Skin of body (tissue), 3 donors: ENCODE data around the gene IL1F10. TPM values are rescaled to one million over a fixed set of nuclear protein-coding genes. Genes with fewer than 3 reads are reported as not detected.

Experiments used
- DNase-seq: peaks from one replicate; lab custom pipeline; 2025; lab: John Stamatoyannopoulos, UW
- small RNA-seq: library from RNA; depleted of rRNA; stranded (forward); fragments of <200 nt; gene quantifications from one replicate; pipeline ENCODE3, GENCODE V24; 2014; ENCODE audit warnings: low replicate concordance
- total RNA-seq: library from RNA; depleted of rRNA; stranded (reverse); fragments of >200 nt; gene quantifications from one replicate; pipeline ENCODE4 v1.2.3, GENCODE V29; 2014

Gene IL1F10
- total RNA-seq, 1 donor from 2014 or later: 2.7 TPM

GRCh38 chr2:113111823-113112287 lies 44.1 kb downstream of the IL1F10 start:
- no peak for DNase-seq

DNA sequence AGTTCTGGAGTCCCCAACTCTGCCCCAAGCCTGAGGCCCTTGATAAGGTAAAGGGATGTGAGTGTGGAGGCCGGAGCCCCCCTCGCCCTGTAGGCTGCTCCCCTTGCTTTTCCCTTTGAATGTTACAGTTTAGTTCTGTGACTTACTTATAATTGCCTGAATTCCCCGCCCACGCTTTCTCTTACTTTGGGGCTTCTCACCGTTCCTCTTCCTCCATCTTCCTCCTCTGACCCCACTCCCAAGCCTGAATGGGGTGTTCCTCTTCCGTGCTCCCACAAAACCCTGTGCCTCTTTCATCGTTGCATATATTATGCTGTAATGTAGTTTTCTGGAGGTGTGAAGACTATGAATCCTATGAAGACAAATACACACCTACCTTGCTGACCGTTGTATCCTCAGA lies 44.7 kb downstream of the IL1F10 start:
- DNase-seq: no peak

- no peak for DNase-seq
These were observed 45.1 kb downstream of the IL1F10 start for GRCh38 chr2:113112871-113113270.

DNA sequence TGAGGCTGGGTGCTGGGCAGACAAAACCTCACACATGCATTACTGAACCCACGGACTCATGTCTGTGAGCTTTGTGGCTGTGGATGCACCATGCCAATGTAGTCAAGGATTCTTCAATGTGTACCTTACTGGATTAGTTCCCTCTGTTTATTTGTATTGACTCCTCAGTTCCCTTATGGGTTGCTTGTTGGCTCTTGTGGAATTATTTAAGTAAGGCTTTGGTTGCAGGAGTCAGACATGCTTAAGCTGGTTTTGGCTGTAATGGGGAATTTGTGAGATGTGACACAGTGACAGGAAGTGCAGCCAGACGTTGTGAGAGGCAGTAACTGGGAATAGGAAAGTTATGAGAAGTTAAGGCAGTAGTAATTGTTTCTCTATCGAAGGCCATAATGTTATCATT lies 46.0 kb downstream of the IL1F10 start:
- DNase-seq: no peak

DNA sequence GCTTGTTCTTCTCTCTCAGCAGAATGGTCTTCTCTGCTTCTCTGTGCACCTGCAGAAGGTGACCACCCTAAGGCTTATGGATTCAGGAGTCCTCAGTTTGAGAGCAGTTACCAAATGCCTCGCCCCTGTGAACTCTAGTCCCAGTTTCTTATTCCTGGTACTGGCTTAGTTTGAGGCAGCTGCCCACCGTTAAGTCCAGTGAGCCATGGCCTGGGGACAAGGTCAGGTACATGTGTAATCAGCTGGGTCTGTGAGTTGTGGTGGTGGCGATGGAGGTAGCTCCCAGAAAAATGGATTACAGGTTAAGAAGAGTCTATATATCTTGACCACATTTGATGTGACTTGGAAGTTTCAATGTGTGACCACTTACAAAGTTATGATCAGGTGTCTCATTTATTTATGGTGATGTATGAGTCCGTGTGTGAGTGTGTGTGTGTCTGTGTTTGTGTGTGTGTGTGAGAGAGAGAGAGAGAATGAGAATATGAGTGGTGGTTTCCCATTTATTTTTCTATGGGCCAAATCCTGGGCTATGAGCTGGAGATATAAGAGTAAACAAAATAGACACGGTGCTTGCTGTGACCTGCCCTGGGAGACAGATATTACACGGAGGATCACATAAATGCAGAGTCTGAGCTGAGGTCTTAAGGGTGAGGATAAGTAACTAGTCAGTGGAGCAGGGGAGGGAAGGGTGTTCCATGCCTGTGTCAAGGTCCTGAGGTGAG lies 46.6 kb downstream of the IL1F10 start:
- no peak for DNase-seq

DNA sequence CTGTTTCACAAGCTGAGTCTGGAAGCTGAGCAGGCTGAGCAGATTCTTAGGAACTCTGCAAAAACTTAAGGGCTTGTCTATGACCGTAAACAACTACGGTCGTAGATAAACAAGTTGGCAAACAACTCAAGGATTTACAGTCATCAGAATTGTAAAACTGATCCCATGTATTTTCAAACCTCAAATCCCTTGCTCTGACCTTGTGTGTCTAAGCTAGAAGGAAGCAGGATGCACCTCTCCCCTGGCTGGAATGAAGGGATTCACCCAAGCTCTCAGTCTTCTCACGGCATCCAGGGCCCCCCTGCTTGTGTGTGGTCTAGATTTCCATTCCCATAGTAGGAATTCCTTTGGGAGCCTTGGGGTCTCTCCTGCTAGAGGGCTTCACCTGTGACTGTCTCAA lies 47.2 kb downstream of the IL1F10 start:
- DNase-seq: no peak

DNA sequence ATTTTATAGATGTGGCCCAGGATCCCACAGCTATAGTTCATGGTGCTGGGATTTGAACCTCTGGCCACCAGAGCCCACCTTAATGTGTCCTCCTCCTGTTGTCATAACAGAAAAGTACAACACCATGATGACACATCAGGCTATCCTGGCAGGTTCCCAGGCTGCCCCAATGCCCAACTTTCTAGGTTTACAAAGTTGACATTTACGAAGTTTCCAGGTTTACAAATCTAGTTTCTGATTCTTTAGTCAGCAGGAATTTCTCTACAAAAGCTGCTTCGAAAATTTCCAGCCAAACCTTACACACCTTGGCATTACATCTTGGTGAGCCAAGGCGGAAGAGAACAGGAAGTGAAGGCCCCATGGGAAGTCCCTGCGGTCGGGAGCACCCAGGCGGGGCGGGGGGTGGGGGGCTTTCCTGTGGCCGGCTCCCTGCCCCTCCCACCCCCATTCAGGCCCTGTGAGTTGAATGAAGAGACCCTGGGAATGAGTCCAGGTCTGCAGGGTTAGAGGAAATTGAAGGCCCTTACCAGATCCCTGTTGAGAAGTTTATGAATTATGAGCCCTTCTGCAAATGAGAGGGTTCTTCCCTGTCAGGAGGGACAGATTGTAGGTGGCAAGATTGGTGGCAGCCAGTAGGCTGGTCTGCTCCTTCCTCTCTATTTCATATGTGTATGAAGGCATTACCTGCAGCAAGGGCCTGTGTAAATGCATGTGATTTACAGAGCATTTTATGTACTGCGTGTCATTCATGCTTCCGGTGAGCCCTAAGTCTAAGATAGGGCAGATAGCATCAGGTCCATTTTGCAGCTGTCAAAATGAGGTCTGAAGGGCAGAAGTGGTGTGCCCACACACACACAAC lies 48.6 kb downstream of the IL1F10 start:
- no peak for DNase-seq

GRCh38 chr2:113117541-113118262 lies 49.9 kb downstream of the IL1F10 start:
- peak; percentile 51 for DNase-seq

DNA sequence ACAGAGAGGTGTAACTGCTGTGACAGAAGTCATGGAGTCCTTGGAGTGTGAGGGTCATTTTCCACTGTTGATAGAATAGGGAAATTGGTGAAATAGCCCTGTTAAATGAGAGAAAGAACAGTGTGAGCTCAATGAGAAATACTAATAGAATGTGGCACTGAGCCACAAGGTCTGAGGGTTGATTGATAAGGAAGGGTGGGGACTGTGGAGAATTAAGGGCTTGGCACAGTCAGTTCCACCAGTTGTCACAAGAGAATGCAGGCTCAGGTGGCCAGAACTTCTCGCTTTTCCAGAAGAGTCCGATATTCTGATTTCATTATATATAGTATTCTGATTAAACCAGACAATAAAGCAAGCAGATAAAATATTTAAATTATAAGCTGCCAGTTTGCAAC lies 50.5 kb downstream of the IL1F10 start:
- no peak for DNase-seq

- no peak for DNase-seq
These were observed 51.3 kb downstream of the IL1F10 start for GRCh38 chr2:113119111-113119510.

GRCh38 chr2:113120861-113121260 lies 53.1 kb downstream of the IL1F10 start:
- DNase-seq: no peak

DNA sequence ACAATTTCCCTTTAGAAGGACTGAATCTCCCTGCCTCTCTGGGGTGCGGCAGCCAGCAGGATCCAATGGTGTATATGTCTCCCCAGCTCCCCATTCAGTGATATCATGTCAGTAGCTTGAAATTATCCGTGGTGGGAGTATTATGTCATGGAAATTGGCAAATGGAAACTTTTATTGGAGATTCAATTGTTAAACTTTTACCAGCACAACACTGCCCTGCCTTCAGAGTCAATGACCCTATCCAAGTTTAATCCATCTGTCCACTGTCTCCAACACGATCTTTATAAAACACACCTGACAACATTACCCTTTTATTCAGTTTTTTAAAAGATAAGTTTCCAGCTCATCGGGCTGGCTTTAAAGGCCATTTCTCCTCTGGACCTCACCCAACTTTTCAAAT lies 54.6 kb downstream of the IL1F10 start:
- no peak for DNase-seq

DNA sequence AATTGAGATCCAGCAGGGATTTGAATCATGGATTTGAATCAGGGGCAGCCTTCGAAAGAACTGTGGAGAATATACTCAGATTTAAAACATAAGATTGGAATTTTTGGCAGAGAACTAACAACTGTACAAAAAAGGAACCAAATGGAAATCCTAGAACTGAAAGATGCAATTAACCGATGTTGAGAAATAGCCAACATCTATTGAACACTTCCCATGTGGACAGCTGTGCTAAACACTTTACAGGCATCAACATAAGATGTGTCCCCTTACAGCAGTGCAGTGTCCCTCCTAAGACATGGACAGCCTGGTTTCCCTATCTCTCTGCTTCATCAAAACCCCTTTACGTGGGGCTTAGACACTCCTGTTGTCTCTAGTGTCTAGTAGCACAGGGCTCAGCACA lies 56.0 kb downstream of the IL1F10 start:
- DNase-seq: no peak

DNA sequence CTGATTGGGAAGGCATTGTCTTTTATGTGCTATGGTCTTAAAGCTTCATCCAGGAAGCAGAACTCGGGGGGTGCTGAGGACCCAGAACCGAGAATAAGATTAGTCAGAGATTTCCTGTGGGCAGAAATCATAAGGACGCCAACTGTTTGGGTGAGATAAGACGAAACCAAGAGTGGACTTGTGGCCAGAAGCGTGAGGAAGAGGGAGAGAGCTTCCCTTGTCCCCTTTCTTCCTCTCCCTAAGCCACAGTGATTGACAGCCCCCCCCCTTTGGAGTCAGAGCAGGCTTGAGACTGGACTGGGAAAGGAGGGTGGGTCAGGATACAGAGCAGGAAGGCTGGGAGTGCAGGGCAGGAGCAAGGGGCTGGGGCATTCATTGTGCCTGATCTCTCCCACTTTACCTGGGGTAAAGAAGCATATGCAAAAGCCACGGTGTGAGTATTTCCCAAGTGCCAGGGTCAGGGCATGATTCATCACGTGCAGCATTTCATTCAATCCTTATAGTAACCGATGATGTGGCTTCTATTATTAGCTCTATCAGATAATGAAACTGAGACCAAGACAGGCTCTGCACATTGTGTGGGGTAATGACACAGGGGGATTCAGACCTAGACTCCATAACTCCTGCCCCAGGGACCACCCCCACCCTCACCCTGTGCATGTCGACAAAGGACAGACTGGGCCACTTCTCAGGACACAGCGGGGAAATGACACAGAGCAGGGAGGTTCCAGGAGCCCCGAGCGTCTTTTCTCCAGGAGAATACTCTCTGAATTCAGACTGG lies 56.6 kb downstream of the IL1F10 start:
- no peak for DNase-seq

Small RNA genes within 50 kb of the gene (small RNA-seq; reads per million reads assigned to genes)
- gene RNU6-1180P: 0.12 reads per million

Other genes starting within 250 kb of the IL1F10 start
- gene IL1B, start 231.2 kb upstream of the IL1F10 start, total RNA-seq: 2.4 TPM
- 2.0 TPM for gene IL37, start 156.8 kb upstream of the IL1F10 start, total RNA-seq
- gene IL36G, start 90.0 kb upstream of the IL1F10 start, total RNA-seq: 4.4 TPM
- gene IL36A, start 62.5 kb upstream of the IL1F10 start, total RNA-seq: not detected
- gene IL36B, start 15.1 kb upstream of the IL1F10 start, total RNA-seq: 0.20 TPM
- gene IL36RN, start 8.8 kb upstream of the IL1F10 start, total RNA-seq: 10.9 TPM
- 20.7 TPM for gene IL1RN, start 59.6 kb downstream of the IL1F10 start, total RNA-seq
- 12.9 TPM for gene PSD4, start 106.0 kb downstream of the IL1F10 start, total RNA-seq
- gene PAX8, start 211.0 kb downstream of the IL1F10 start, total RNA-seq: 0.30 TPM